Stomach smooth muscle (tissue), 2 donors: ENCODE results near the gene CTR9.

Experiments
- H3K27ac ChIP-seq: one replicate; pipeline ENCODE4 v1.7.0; 2013; ENCODE audit warnings: mild to moderate bottlenecking, low read length, inconsistent platforms
- H3K27me3 ChIP-seq, 2 donors: one replicate each; pipeline ENCODE4 v1.7.0; 2013; ENCODE audit warnings: low read length in 2 of 2; ENCODE audit not compliant: insufficient read depth in 2 of 2, control insufficient read depth in 1 of 2
- H3K36me3 ChIP-seq, 2 donors: one replicate each; pipeline ENCODE4 v1.7.0; 2013; ENCODE audit warnings: low read length in 2 of 2; ENCODE audit not compliant: control insufficient read depth in 2 of 2, insufficient read depth in 2 of 2
- H3K4me1 ChIP-seq: one replicate; pipeline ENCODE4 v1.7.0; 2013; ENCODE audit warnings: low read length; ENCODE audit not compliant: control insufficient read depth, insufficient read depth
- H3K4me3 ChIP-seq, 2 donors: one replicate each; pipeline ENCODE4 v1.7.0; 2013; ENCODE audit warnings: low read length in 2 of 2
- H3K9ac ChIP-seq, 2 donors: one replicate each; pipeline ENCODE4 v1.7.0; 2013; ENCODE audit warnings: low read length in 2 of 2, mild to moderate bottlenecking in 1 of 2
- H3K9me3 ChIP-seq, 2 donors: one replicate each; pipeline ENCODE4 v1.7.0; 2013; ENCODE audit warnings: low read length in 2 of 2; ENCODE audit not compliant: control insufficient read depth in 2 of 2
- donor health status: healthy.
- donor health status: Pancreatic carcinoma.

Gene CTR9

GRCh38 chr11:10725114-10725906 is 25.7 kb upstream of the CTR9 start:
- no peaks in the 10 kb centered on the region for H3K9me3 ChIP-seq
- peaks cover 3% of the 10 kb centered on the region for H3K4me1 ChIP-seq
- H3K27ac ChIP-seq, result no peak overlapping the region
- H3K4me3 ChIP-seq, result no peak overlapping the region
- H3K36me3 ChIP-seq, result no peaks in the 10 kb centered on the region
- H3K9ac ChIP-seq, result no peak overlapping the region
- H3K27me3 ChIP-seq, result no peaks in the 10 kb centered on the region

DNA sequence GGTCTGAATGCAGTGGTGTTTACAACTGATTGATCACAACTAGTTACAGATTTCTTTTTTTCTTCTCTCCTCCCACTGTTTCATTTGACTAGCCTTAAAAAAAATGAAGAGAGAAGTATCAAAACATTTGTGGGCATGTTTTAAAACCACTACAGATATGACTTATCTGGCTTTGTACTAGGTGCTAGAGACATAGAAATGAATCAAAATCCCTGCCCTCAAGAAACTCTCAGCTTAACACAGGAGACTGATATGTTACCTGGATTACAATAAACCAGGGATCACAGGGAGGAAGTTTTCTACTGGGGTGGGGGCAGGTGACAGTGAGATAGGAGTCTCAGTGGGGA is 25.2 kb upstream of the CTR9 start:
- Histone ChIP-seq H3K27me3 (no peaks in the 10 kb centered on the region), H3K36me3 (no peaks in the 10 kb centered on the region), H3K9me3 (no peaks in the 10 kb centered on the region), H3K4me1 (peaks cover 3% of the 10 kb centered on the region), H3K9ac (no peak overlapping the region), H3K27ac (no peak overlapping the region), H3K4me3 (no peak overlapping the region)

DNA sequence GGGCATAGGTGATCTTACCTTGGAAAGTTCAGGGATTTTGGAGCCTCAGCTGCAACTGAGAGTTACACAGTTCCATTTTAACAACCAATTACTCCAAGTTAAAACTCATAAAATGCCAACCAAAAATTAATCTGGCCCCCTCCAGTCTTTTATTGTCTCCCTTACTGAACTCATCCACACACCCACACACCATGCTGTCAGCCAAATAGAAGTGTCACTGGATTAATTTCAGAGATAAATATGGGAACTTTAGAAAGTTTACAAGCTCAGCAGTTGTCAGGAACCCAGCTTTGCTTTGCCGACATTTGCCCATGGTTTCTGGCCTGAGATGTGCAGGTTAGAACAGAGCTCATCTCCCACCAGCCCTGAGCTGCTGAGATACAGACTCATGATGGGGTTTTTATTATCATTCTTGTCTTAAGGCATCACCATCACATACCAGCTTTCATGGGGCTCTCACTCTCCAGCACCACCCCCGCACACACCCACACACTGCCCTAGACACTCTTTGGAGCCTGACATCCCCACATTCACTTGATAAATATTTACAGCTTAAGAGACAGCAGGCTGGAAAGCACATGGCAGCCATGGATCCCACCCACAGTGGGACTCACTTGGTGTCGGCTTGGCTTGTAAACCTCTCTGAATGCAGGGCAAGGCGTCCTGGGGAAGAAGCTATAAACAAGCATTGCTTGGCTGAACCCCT is 23.7 kb upstream of the CTR9 start:
- Histone ChIP-seq H3K9ac (no peak overlapping the region), H3K4me1 (peaks cover 3% of the 10 kb centered on the region), H3K4me3 (no peak overlapping the region), H3K9me3 (no peaks in the 10 kb centered on the region), H3K27me3 (no peaks in the 10 kb centered on the region), H3K27ac (no peak overlapping the region), H3K36me3 (no peaks in the 10 kb centered on the region)

DNA sequence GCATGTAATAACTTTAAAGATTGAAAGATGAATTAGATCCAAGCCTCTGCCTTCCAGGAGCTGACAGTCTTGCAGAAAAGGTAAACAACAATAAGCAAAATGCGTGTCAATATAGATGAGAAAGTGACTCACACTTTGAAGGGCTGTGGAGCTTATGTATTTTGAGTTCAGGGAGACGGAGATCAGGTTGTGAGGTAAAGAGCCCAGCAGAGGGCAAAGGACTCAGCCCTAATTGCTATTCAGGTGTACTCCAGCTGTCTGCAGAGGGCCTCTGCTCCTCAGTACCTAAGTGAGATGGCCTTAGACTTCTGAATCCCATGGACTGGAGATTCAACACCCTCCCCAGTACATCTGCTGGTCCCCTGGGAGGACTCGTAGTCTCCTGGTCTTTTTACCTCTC is 22.9 kb upstream of the CTR9 start:
- Histone ChIP-seq H3K9me3 (no peaks in the 10 kb centered on the region), H3K9ac (no peak overlapping the region), H3K27me3 (no peaks in the 10 kb centered on the region), H3K4me1 (peaks cover 3% of the 10 kb centered on the region), H3K36me3 (no peaks in the 10 kb centered on the region), H3K4me3 (no peak overlapping the region), H3K27ac (no peak overlapping the region)

- Histone ChIP-seq H3K9ac (no peak overlapping the region), H3K4me3 (no peak overlapping the region), H3K27ac (no peak overlapping the region)
Measured at GRCh38 chr11:10728789-10729472, 22.1 kb upstream of the CTR9 start.

DNA sequence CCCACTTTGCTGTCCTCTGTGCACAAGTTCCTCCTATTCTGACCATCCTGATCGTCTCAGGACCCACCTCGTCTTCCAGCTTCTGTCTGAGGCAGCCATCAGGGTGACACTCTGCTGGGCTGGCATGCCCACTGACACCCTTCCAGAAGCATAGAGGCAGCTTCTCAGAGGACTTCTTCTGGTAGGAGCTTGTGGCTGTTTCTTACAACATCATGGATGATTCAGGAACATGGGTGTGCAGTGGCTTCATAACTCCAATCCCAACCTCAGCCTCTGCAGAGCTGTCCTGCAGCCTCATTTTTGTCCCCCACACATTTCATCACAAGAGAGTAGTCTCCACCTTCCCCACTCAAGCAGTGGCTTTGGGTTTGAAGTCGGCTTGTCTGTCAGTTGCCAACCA is 20.9 kb upstream of the CTR9 start:
- no peaks in the 10 kb centered on the region for H3K36me3 ChIP-seq
- H3K4me1 ChIP-seq, result peaks cover 3% of the 10 kb centered on the region
- H3K27ac ChIP-seq, result no peak overlapping the region
- no peak overlapping the region for H3K9ac ChIP-seq
- no peaks in the 10 kb centered on the region for H3K27me3 ChIP-seq
- no peaks in the 10 kb centered on the region for H3K9me3 ChIP-seq
- no peak overlapping the region for H3K4me3 ChIP-seq

More at GRCh38 chr11:10728789-10729472, 22.1 kb upstream of the CTR9 start:
- no peaks in the 10 kb centered on the region for H3K9me3 ChIP-seq
- H3K27me3 ChIP-seq, result no peaks in the 10 kb centered on the region
- H3K36me3 ChIP-seq, result no peaks in the 10 kb centered on the region
- H3K4me1 ChIP-seq, result peaks cover 3% of the 10 kb centered on the region

DNA sequence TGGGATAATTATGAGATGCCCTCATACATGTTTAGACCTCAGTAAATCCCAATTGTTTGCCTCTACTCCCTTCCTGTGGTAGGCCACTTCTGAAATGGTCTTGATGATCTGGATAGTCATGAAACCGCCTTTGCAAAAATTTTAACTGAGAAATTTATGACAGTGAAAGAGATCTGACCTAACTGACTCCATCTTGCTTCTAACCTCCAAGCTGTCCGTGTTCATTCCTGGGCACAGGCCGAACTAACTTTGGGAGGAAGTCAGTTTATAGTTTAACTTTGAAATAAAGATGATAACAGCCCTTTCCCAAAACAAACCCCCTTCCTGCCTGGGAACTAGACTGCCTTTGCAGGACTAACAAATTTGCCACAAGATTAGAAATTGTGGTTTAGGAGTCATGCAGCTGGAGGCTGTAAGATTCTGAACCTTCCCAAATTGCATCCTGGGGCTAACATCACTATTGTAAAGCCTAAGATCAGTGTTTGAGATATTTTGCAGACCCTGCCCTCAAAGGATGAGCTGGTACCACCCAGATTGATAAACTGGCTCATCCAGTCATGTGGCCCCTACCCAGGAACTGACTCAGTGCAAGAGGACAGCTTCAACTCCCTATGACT is 19.9 kb upstream of the CTR9 start:
- no peak overlapping the region for H3K4me3 ChIP-seq
- H3K9me3 ChIP-seq, result no peaks in the 10 kb centered on the region
- H3K9ac ChIP-seq, result no peak overlapping the region
- no peaks in the 10 kb centered on the region for H3K36me3 ChIP-seq
- no peaks in the 10 kb centered on the region for H3K27me3 ChIP-seq
- H3K4me1 ChIP-seq, result peaks cover 11% of the 10 kb centered on the region
- H3K27ac ChIP-seq, result no peak overlapping the region

DNA sequence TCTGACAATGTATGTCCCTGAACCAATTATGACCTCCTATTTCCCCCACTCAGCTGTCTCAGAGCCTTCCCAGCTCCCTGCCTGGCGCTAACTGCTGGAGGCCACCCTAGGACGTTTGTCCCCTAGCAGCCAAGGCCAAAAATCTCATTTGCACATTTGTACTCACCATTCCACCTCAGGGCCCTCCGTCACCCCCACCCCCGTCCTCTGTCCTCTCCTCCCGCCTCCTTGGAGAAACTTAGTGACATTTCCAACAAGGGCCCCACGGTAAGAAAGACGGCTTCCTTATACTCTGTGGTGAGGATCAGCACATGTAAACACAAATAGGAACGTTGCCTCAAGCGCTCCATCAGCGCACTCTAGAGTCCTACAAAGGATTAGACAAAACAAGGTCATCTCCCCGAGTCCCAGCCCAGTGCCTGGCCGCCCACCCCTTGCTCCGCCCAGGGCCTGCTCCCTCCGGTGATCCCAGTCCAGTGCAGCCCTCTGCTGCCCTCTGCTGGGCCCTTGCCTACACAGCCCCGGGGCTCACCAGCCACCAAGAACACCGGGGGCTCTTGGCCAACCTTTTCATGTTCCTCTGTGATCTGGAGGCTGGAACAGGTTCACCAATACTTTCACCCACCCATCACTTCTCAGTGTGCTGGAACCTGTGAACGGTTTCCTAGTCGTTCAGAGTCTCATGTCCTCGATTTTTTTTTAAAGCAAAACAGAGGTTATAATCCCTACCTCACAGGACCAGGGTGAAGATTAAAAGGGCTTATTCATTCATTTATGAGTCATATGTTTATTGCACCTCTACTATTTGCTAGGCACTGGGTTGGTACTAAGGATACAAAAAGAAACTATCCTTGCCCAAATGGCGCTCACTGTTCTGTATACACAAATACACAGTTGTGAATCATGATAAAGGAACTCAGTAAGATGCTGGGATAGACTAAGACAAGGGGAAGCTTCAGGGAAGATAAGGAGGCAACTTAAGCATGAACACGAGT is 15.3 kb upstream of the CTR9 start:
- H3K4me3 ChIP-seq, result peak overlapping the region; percentile 24 to 69
- H3K9ac ChIP-seq, result peak overlapping the region; percentile 24 to 60
- H3K36me3 ChIP-seq, result no peaks in the 10 kb centered on the region
- no peaks in the 10 kb centered on the region for H3K9me3 ChIP-seq
- peaks cover 12% of the 10 kb centered on the region for H3K4me1 ChIP-seq
- H3K27me3 ChIP-seq, result no peaks in the 10 kb centered on the region
- H3K27ac ChIP-seq, result no peak overlapping the region

DNA sequence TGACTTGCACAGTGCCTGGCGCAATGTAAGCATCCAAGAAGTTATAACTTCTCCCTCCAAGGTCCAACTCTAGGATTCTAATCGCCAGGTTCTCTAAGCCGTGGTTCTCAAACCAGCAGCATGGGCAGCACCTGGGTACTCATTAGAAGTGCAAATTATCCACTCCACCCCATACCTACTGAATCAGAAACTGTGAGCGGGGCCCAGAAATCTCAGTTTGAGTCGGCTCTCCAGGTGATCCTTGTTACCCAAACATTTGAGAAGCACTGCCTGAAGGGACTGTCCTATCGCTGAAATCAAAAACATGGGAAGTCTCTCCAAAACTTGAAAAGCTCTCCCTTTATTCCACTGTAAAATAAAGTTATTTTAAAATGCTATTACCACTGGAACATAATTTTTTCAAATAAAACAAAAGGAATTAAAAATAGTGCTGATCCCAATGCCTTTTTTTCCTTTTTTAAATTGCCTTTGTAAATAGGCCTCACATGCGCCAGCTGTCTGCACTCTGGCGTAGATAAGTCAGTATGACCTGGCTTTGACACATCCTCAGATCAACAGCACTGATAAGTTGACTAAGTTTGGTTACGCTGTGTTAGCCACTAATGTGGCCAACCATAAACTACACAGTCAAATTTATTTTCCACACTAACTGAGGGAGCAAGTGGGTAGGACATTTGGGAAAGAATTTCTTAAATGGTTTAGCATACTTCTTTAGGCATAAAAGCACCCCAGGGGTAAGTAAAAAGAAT is 8.4 kb upstream of the CTR9 start:
- Histone ChIP-seq H3K4me3 (no peak overlapping the region), H3K9me3 (no peaks in the 10 kb centered on the region), H3K27me3 (no peaks in the 10 kb centered on the region), H3K36me3 (no peaks in the 10 kb centered on the region), H3K27ac (no peak overlapping the region), H3K4me1 (peaks cover 7% of the 10 kb centered on the region), H3K9ac (no peak overlapping the region)
